Esophagus muscularis mucosa (tissue), 3 donors: ENCODE data around the gene STARD5.

Source experiments
- CTCF ChIP-seq, 3 experiments: fragments of 200-600 bp in 2 of 3; fragments of 450-650 bp in 1 of 3; sonication (generic) in 2 of 3; IDR thresholded peaks; one replicate each; pipeline ENCODE4 v1.5.1; 2017 to 2019; ENCODE audit warnings: antibody characterized with exemption in 3 of 3, mild to moderate bottlenecking in 2 of 3, moderate library complexity in 1 of 3
- POLR2A ChIP-seq: fragments of 450-650 bp; IDR thresholded peaks from one replicate; pipeline ENCODE4 v1.6.1; 2017; ENCODE audit warnings: antibody characterized with exemption, moderate library complexity, mild to moderate bottlenecking, low read depth

- TF ChIP-seq CTCF (IDR thresholded peaks at IDR 0.05) (no peak), POLR2A (no peak)
These were observed 8.4 kb upstream of the STARD5 start for GRCh38 chr15:81332326-81332725.
